ENCODE results near the gene ATP6AP1.

The ATP6AP1 gene

DNA sequence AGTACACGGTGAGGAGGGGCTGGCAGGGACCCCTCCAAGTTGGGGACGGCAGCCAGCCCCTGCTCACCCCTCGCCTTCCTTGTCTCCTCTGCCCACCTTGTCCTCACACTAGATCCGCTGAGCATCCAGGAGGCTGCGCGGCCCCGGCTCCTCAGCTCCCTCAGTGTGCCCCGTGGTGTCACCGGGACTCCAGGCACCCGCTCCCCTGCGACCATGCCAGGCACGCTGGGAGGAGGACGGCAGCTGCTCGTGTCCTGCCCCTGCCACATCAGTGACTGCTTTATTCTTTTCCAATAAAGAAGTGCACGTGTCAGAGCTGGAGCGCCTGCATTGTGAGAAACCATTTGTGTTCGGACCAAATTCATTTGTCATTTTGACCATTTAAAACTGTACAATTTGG lies 21.8 kb downstream of the ATP6AP1 start:
- DNase-seq = no peak

DNA sequence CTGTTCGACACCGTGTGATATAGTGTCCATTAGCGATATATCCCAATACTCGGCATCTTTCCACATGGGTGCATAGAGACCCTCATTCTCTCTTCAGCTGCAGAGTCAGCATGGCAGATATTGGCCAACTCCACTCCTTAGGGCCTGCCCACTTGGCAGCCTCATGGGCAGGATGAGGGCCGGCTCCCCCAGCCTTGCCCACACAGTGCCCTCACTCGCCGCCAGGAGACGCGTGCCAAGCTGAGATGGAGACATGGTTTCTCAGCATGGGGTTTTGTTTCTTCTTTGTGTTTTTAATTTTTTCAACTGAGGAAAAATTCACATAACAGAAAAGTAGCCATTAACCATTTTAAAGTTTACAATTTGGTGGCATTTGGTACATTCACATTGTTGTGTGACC lies 24.3 kb downstream of the ATP6AP1 start:
- DNase-seq = no peak

DNA sequence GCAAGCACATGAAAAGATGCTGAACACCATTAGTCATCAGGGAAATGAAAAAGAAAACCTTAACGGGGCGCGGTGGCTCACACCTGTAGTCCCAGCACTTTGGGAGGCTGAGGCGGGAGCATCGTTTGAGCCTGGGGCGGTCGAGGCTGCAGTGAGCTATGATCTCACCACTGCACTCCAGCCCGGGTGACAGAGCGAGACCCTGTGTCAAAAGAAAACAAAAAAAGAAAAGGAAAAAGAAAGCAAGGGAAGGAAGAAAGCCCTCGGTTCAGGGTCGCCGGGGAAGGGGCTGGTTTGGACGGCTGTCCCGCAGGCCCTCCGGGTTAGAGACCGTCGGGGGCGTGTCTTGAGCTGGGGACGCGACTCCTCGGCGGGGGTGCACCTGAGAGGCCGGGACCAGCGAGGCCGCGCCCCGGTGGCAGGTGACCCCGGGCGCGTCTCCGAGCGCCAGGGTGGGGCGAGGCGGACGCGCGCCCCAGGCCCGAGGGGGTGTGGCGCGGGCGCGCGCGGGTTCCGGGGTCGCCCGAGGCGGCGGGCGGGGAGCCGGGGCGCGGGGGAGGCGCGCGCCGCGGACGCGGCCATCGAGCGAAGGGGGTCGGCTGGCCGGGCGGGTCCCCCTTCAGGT lies 29.1 kb downstream of the ATP6AP1 start:
- no peak for DNase-seq

DNA sequence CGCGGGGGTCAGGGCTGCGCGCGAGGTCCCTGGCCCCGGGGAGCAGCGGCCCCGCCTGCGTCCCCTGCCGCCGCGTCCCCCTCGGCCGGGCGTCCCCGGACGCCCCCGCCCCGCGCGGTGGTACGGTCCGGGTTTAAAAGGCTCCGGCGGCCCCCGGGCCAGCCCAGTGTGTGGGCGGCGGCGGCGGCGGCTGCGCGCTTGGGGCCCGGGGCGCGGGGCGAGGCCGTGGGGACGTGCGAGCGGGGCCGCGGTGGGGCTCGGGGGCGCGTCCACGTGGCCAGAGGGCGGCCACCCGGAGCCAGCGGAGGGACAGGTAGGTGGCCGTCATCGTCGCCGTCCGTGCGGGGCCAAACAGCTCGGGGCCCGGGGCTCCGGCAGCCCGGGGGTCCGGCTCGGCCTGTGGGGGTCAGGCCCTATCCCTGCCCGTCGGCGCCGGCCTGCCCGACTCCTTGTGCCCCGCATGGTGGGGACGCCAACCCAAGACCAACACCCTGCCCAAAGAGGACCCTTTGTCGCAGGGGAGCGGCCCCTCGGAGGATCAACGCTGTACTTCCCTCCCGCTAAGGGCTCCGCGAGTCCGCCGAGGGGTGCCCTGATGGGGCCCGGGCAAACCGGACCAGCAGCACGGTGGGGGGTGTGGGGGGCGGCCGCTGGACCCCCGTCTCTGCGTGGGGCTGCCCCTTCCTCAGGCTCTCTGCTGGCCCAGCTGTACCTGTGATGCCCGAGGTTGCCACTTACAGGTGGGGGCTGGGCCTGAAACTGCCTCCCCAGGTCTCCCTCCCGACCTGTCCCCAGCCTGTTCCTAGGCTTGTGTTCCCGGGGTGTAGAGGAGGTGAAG lies 29.9 kb downstream of the ATP6AP1 start, which contains the start of gene PLXNA3:
TSS of gene PLXNA3 (plus strand) at position 166 of the 838 bp plus-strand sequence. CDS start 1,903 bp downstream, outside the sequence.
- no peak for DNase-seq

DNA sequence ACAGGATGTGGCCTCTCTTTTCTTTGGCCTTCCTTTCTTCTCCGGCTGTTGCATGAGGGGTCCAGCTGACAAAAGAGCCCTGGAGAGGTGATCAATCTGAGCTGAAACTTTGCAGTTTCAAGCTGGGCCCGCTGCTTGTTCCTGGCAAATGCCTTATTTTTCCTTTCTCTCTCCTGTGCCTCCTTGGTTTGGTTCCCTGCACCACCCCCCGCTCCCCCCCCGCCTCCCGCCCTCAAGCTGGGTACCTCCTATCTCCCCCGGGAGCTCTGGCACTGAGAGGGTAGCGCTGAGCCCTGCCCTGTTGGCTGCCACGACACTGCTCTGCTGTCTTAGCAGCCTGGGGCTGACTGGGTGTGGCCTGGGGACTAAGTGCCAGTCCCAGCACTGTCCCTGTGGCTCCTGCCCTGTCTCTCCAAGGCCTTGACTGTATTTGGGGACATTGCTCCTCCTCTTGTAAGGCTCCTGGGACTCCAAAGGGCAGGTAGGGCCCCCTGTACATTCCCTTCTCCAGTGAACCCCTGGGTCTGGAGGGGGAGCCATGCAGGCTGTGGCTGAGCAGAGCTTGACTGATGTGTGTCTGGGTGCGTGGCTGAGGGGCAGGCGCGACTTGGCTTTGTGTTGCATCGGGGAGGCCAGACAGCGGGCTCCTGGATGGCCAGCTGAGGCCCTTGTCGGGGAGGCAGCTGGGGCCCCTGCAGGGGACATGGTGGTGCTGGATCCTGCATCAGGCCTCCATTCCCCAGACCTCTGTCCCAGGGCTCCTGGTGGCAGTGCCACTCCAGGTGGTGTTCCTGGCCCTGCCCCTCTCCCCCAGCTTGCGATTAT lies 30.7 kb downstream of the ATP6AP1 start:
- DNase-seq = peak; percentile 7

DNA sequence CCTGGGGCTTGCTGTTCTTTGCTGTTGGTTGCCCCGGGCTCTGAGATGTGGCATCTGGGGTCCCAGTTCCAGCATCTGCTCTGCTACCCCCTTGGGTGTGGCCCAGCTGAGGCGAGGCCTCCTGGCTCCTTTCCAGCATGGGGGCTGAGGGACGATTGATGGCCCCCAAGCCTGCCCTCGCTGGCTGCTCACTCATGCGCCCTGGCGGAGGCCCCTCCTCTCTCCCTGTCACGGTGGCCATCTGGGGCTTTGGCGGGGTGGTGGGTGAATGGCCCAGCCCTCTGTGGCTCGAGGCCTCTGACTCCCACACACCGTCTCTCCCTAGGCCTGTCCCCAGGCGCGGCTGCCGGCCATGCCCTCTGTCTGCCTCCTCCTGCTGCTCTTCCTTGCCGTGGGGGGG lies 31.4 kb downstream of the ATP6AP1 start:
- DNase-seq = no peak

DNA sequence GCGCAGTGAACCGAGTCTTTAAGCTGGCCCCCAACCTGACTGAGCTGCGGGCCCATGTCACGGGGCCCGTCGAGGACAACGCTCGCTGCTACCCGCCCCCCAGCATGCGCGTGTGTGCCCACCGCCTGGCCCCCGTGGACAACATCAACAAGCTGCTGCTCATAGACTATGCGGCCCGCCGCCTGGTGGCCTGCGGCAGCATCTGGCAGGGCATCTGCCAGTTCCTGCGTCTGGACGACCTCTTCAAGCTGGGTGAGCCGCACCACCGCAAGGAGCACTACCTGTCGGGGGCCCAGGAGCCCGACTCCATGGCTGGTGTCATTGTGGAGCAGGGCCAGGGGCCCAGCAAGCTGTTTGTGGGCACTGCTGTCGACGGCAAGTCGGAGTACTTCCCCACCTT lies 31.8 kb downstream of the ATP6AP1 start:
- no peak for DNase-seq

DNA sequence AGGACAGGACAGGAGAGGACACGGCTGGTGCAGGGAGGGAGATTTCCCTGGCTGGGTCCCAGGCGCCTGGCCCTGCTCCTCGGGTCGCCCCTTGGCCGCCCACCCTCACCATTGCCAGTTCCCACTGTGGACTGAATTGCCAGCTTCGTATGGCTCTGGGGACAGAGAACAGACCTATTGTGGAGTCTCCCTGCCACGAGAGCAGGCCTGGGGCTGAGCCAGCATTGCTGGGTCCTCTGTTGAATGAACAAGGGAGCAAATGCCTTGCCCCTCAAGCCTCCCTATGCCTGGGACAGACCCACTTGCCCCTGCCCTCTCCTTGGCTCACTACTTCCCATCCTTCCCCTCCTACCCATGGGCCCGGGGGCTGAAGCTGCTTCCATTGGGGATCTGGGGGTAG lies 33.9 kb downstream of the ATP6AP1 start:
- no peak for DNase-seq

DNA sequence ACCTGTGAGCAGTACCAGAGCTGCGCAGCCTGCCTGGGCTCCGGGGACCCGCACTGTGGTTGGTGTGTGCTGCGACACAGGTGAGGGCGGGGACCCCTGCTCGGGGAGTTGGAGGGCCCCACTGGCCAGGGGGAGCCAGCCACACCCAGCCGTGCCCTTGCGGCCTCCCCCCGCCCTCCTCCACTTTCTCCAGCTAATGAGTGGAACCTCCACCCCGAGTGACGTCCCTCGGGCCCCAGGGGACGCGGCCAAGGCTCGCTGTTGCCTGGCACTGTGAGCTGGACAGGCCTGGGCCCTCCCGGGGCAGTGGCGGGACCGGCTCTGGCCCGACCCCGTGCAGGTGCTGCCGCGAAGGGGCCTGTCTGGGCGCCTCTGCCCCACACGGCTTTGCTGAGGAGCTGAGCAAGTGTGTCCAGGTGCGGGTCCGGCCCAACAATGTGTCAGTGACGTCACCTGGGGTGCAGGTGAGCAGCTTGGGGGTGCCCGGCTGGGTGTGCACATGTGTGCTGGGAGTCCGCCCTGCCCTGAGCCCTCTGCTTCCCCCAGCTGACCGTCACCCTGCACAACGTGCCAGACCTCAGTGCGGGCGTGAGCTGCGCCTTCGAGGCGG lies 35.2 kb downstream of the ATP6AP1 start:
- no peak for DNase-seq

DNA sequence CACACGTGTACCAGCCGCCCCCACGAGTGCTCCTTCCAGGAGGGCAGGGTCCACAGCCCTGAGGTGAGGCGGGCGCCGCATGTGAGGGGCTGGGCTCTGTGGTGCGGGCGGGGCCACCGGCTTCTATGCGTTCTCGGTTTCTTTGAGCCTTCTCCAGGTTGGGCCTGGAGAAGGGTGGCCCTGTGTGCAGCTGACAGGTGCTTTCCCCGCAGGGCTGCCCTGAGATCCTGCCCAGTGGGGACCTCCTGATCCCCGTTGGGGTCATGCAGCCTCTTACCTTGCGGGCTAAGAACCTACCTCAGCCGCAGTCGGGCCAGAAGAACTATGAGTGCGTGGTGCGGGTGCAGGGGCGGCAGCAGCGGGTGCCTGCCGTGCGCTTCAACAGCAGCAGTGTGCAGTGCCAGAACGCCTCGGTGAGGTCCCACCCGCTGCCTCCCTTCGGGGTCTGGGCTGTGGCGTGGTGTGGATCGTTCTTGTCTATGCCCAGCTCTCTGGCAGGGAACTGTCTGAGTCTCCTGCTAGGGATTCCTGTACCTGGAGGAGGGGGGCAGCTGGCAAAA lies 36.4 kb downstream of the ATP6AP1 start:
- no peak for DNase-seq

DNA sequence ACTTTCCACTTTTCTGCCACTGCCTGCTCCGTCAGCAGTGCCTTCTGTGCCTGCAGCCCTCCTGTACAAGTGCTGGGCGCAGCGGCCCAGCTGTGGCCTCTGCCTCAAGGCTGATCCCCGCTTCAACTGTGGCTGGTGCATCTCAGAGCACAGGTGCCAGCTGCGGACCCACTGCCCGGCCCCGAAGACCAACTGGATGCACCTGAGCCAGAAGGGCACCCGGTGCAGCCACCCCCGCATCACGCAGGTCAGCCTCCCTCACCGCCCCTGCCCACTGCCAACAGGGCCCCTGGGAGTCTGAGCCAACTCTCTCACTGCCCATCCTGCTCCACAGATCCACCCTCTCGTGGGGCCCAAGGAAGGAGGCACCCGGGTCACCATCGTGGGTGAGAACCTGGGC lies 37.1 kb downstream of the ATP6AP1 start:
- DNase-seq = no peak

DNA sequence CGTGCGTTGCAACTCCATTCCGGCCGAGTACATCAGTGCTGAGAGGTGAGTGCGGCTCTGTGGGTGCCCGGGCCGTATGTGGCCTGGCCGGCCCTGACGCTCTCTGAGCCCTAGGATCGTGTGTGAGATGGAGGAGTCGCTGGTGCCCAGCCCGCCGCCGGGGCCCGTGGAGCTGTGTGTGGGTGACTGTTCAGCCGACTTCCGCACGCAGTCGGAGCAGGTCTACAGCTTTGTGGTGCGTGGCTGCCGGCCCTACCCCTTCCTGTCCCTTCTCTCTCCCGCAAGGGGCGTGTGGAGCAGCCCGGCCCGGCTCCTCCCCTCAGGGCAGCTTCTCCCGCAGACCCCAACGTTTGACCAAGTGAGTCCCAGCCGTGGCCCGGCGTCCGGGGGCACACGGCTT lies 37.6 kb downstream of the ATP6AP1 start:
- DNase-seq = no peak

DNA sequence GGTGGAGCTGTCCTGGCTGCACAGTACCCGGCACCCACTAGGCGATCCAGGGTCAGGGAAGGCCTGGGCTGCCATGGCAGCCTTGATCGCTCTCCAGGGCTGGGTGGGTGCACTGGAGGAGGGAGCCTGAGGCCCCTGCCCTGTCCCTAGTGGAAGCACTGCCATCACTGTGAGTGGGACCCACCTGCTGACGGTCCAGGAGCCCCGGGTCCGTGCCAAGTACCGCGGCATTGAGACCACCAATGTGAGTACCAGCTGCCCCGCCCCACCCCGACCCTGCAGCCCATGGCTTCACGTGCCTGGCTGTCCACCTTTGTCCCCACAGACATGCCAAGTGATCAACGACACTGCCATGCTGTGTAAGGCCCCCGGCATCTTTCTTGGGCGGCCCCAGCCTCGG lies 38.4 kb downstream of the ATP6AP1 start:
- DNase-seq = no peak

DNA sequence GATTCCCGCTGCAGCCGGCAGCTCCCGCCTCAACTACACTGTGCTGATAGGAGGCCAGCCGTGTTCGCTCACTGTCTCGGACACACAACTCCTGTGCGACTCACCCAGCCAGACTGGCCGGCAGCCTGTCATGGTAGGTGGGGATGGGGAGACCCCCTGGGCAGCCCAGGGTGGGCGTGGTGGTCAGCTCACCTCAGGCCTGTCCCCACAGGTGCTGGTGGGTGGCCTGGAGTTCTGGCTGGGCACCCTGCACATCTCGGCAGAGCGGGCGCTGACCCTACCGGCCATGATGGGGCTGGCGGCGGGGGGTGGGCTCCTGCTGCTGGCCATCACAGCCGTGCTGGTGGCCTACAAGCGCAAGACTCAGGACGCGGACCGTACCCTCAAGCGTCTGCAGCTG lies 39.1 kb downstream of the ATP6AP1 start:
- DNase-seq = no peak

DNA sequence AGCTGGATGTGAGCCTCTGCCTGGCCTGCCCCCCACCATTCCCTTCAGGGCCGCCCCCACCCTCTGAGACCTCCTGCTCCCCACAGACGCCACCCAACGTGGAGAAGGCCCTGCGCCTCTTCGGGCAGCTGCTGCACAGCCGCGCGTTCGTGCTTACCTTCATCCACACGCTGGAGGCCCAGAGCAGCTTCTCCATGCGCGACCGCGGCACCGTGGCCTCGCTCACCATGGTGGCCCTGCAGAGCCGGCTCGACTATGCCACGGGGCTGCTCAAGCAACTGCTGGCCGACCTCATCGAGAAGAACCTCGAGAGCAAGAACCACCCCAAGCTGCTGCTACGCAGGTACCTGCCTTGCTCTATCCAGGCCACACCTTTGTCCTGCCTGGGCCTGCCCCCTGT lies 39.7 kb downstream of the ATP6AP1 start:
- DNase-seq = no peak

DNA sequence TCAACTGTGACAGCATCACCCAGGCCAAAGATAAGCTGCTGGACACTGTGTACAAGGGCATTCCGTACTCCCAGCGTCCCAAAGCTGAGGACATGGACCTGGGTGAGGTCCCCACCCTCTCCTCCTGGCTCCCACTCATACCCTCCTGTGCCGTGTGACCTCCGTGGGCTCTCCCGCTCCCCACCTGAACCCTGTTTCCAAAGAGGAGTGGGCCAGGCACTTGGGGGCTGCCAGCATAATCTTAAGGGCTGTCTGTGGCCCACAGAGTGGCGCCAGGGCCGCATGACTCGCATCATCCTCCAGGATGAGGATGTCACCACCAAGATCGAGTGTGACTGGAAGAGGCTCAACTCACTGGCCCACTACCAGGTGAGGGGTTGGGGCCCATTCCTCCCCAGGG lies 40.6 kb downstream of the ATP6AP1 start:
- no peak for DNase-seq

DNA sequence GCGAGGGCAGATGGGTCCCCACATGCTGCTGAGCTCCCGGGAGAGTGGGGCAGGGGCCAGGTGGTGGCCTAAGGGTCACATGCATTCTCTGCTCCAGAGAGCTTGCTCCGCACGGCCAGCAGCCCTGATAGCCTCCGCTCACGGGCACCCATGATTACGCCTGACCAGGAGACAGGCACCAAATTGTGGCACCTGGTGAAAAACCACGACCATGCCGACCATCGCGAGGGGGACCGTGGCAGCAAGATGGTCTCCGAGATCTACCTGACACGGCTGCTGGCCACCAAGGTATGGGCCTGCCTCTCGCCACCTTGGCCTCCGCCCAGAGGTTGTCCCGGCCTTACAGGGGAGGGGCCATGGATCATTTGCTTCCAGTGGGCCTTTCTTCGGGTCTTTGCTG lies 41.4 kb downstream of the ATP6AP1 start:
- DNase-seq = no peak

DNA sequence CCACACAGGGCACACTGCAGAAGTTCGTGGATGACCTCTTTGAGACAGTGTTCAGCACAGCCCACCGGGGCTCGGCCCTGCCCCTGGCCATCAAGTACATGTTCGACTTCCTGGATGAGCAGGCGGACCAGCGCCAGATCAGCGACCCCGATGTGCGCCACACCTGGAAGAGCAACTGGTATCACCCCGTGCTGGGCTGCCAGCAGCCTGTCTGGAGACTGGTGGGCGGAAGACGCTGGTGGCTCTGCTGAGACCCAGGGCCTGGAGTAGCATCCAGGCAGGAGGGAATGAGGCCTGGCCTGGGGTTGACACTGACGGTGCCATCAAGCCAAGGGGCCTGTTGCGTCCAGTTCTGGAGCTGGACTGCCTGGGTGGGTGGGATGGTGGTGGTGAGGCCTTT lies 42.0 kb downstream of the ATP6AP1 start:
- DNase-seq = no peak

DNA sequence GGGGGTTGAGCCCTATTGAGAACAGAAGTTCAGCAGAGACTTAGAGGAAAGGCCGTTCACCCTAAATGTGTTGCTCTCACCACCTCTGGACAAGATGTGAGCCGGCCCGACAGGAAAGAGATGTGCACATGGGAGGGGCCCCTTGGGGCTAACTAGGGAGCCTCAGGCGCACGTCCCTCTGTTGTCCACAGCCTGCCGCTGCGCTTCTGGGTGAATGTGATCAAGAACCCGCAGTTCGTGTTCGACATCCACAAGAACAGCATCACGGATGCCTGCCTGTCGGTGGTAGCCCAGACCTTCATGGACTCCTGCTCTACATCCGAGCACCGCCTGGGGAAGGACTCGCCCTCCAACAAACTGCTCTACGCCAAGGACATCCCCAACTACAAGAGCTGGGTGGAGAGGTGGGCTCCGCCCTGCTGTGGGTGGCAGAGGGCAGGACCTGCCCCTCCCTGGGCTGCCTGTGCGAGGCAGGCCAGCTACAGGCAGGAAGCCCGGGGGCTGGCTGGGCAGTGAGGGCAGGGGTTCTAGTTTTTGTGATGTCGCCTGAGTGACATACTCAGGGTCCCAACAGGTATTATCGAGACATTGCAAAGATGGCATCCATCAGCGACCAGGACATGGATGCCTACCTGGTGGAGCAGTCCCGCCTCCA lies 42.6 kb downstream of the ATP6AP1 start:
- DNase-seq = no peak

DNA sequence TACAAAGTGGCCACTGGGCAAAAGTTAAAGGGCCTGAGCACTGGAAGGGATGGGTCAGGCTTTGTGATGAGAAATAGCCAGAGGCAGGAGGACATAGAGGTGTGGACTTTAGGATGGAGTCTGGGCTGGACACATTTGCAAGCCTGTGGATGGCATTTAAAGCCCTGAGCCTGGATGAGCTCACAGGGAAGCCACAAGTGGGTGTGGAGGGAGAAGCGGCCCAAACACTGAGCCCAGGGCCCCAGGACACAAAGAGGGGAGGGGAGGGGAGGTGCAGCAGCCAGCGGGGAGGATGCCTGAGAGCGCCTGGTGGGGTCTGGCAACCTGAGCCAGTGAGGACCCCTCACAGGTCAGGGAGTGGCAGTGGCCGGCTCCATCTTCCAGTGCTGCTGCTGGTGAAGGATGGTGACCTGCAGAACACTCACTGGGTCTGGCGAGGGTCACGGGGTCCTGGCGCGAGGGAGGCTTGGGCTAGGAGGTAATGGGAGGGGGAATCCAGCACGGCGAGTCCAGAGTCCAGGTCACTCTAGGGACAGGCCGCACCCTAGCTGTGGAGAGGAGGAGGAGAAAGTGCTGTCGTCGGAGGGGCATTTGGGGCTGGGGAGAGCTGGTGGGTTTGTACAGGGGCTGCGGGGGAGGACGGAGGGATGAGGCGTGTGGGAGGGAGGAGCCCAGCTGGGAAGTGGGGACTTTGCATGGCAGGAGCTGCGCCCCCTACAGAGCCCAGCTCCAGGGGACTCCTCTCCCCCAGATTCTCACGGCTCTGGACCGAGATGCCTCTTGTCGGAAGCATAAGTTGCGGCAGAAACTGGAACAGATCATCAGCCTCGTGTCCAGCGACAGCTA lies 43.6 kb downstream of the ATP6AP1 start:
- no peak for DNase-seq
